Panc1 (cell line): Measurements from ENCODE around the gene MFAP4. TPM values are rescaled to one million over a fixed set of nuclear protein-coding genes. Genes with fewer than 3 reads are reported as not detected.

ENCODE experiments used
- ATAC-seq: fragments of 200-7000 bp; cut with Tn5 transposase; 2 replicates; pipeline ENCODE4 v1.9.1; 2020; ENCODE audit warnings: mild to moderate bottlenecking, moderate library complexity
- BruUV-seq: library from RNA; stranded (reverse); fragments of 400-500 nt; replicated peaks from 2 replicates; lab custom pipeline; 2021; lab: Mats Ljungman, UMichigan
- CTCF ChIA-PET: fragments of 300-600 bp; sonication (Branson Sonifier 250); formaldehyde crosslinking; loops from one replicate; lab custom pipeline; 2022; ENCODE audit warnings: antibody characterized with exemption; lab: Charles Lee
- POLR2A ChIA-PET: fragments of 300-600 bp; sonication (Branson Sonifier 250); formaldehyde crosslinking; loops from one replicate; lab custom pipeline; 2022; ENCODE audit warnings: antibody characterized with exemption; lab: Charles Lee
- DNase-seq: peaks from one replicate; pipeline ENCODE4 v3.0.0-alpha.2; 2010; ENCODE audit warnings: low read depth, low spot score
- H3K27ac ChIP-seq: 2 replicates; pipeline ENCODE4 v1.5.1; 2011; ENCODE audit warnings: mild to moderate bottlenecking, low read length, inconsistent platforms
- H3K27me3 ChIP-seq: fragments of 200-500 bp; sonication (Bioruptor generic); 2 replicates; pipeline ENCODE4 v1.6.0; 2014; ENCODE audit warnings: low read length, inconsistent platforms; ENCODE audit not compliant: control insufficient read depth, insufficient read depth
- H3K36me3 ChIP-seq: fragments of 200-500 bp; sonication (Bioruptor generic); 2 replicates; pipeline ENCODE4 v1.5.1; 2014; ENCODE audit warnings: inconsistent platforms, mild to moderate bottlenecking, low read length, moderate library complexity; ENCODE audit not compliant: control insufficient read depth, insufficient read depth
- H3K4me1 ChIP-seq: 2 replicates; pipeline ENCODE4 v1.5.1; 2011; ENCODE audit warnings: inconsistent platforms, mild to moderate bottlenecking, low read length, moderate library complexity; ENCODE audit not compliant: control insufficient read depth, insufficient read depth
- H3K4me3 ChIP-seq, 2 experiments: 2 replicates each; pipeline ENCODE4 v1.5.1; 2011 to 2012; ENCODE audit warnings: low read depth in 2 of 2, low read length in 2 of 2, mild to moderate bottlenecking in 2 of 2, inconsistent platforms in 1 of 2, moderate library complexity in 1 of 2
- H3K9me3 ChIP-seq: fragments of 200-500 bp; sonication (Bioruptor generic); 2 replicates; pipeline ENCODE4 v1.5.1; 2014; ENCODE audit warnings: low read depth, mild to moderate bottlenecking, inconsistent platforms, low read length, moderate library complexity; ENCODE audit not compliant: control insufficient read depth, insufficient read depth
- CTCF ChIP-seq: fragments of 450-650 bp; IDR thresholded peaks from 2 replicates; pipeline ENCODE4 v1.5.1; 2017; ENCODE audit warnings: mild to moderate bottlenecking
- POLR2AphosphoS5 ChIP-seq: IDR thresholded peaks from 2 replicates; pipeline ENCODE4 v1.6.1; 2012; ENCODE audit warnings: mild to moderate bottlenecking, low read depth, low read length, moderate library complexity
- REST ChIP-seq, 2 experiments: IDR thresholded peaks; 2 replicates each; pipeline ENCODE4 v1.6.1; 2011 to 2012; ENCODE audit warnings: low read depth in 2 of 2, control low read depth in 1 of 2, low read length in 1 of 2, mild to moderate bottlenecking in 1 of 2, moderate library complexity in 1 of 2; ENCODE audit not compliant: insufficient read depth in 1 of 2
- SIN3A ChIP-seq: IDR thresholded peaks from 2 replicates; pipeline ENCODE4 v1.6.1; 2012; ENCODE audit warnings: low read depth, mild to moderate bottlenecking, low read length, moderate library complexity, borderline replicate concordance; ENCODE audit not compliant: insufficient read depth
- TCF7L2 ChIP-seq: IDR thresholded peaks from 2 replicates; pipeline ENCODE4 v1.6.1; 2011; ENCODE audit warnings: mild to moderate bottlenecking, low read depth, low read length, inconsistent platforms
- in situ Hi-C: cut with HindIII; loops from 2 replicates; pipeline ENCODE4 v1.10.0; 2016; ENCODE audit warnings: low sequenced_read_pairs, low pct_unique_long_range_greater_than_20kb
- intact Hi-C: fragments of 100-400 bp; cut with micrococcal nuclease; formaldehyde crosslinking; loops from one replicate; pipeline ENCODE4 v1.10.0; 2022; ENCODE audit not compliant: unreplicated experiment
- total RNA-seq: library from RNA; stranded (reverse); gene quantifications from one replicate; pipeline ENCODE4 v1.2.1, GENCODE V29; 2021; ENCODE audit not compliant: unreplicated experiment

MFAP4 gene
- total RNA-seq, 1 experiment from 2014 or later = 0.92 TPM

GRCh38 chr17:19343671-19344151, 43.3 kb downstream of the MFAP4 start:
- Histone ChIP-seq H3K4me3 (no peak overlapping the region), H3K27ac (no peak overlapping the region), H3K9me3 (no peaks in the 10 kb centered on the region), H3K27me3 (no peaks in the 10 kb centered on the region), H3K4me1 (peaks cover 12% of the 10 kb centered on the region), H3K36me3 (no peaks in the 10 kb centered on the region)
- ChIA-PET CTCF (no interaction called here), POLR2A (no interaction called here)
- BruUV-seq = no TSS peak
- ATAC-seq = no peak
- TF ChIP-seq CTCF (no peak), TCF7L2 (no peak), REST (IDR thresholded peaks at IDR 0.05; ENCODE audit: insufficient read depth in 1 of 2, low read depth in 2 of 2, low read length in 1 of 2) (no peak), POLR2AphosphoS5 (no peak), SIN3A (no peak)
- DNase-seq = no peak
- intact Hi-C loops = no loop called here
- in situ Hi-C loops = no loop called here

- CTCF ChIA-PET = no interaction called here
- in situ Hi-C loops (no loop called here), intact Hi-C loops (no loop called here)
- TF ChIP-seq REST (IDR thresholded peaks at IDR 0.05; ENCODE audit: insufficient read depth in 1 of 2, low read depth in 2 of 2, low read length in 1 of 2) (no peak), CTCF (no peak), POLR2AphosphoS5 (no peak), TCF7L2 (no peak), SIN3A (no peak)
- DNase-seq (no peak), ATAC-seq (no peak)
- Histone ChIP-seq H3K4me1 (peaks cover 12% of the 10 kb centered on the region), H3K27ac (no peak overlapping the region), H3K9me3 (no peaks in the 10 kb centered on the region), H3K27me3 (no peaks in the 10 kb centered on the region), H3K4me3 (no peak overlapping the region), H3K36me3 (no peaks in the 10 kb centered on the region)
- no TSS peak for BruUV-seq
- POLR2A ChIA-PET = no interaction called here
These were observed 43.7 kb downstream of the MFAP4 start for GRCh38 chr17:19343256-19343630.
